Colonic mucosa (tissue), 4 donors: ENCODE measurements around the gene TMEM184C. TPM values are rescaled to one million over a fixed set of nuclear protein-coding genes. Genes with fewer than 3 reads are reported as not detected.

Source experiments
- DNase-seq: peaks from one replicate; pipeline ENCODE4 v3.0.0-alpha.2; 2020
- H3K27ac ChIP-seq: fragments of 200-600 bp; one replicate; pipeline ENCODE4 v1.8.0; 2021
- H3K27me3 ChIP-seq: fragments of 200-600 bp; one replicate; pipeline ENCODE4 v1.8.0; 2021
- H3K36me3 ChIP-seq: fragments of 200-600 bp; one replicate; pipeline ENCODE4 v1.8.0; 2021
- H3K4me1 ChIP-seq: fragments of 200-600 bp; one replicate; pipeline ENCODE4 v1.8.0; 2021; ENCODE audit warnings: mild to moderate bottlenecking
- H3K4me3 ChIP-seq: fragments of 200-600 bp; one replicate; pipeline ENCODE4 v1.8.0; 2021
- H3K9ac ChIP-seq, 2 donors: one replicate each; pipeline ENCODE4 v1.7.0; 2013; ENCODE audit warnings: control low read depth in 2 of 2, low read depth in 2 of 2, low read length in 2 of 2
- H3K9me3 ChIP-seq: fragments of 200-600 bp; one replicate; pipeline ENCODE4 v1.8.0; 2021
- CTCF ChIP-seq: fragments of 200-600 bp; IDR thresholded peaks from one replicate; pipeline ENCODE4 v1.8.0; 2022; ENCODE audit warnings: antibody characterized with exemption, mild to moderate bottlenecking
- intact Hi-C: fragments of 100-400 bp; cut with DNase I; formaldehyde crosslinking; loops from one replicate; pipeline ENCODE4 v1.14.1; 2022
- total RNA-seq, 2 donors: library from RNA; stranded (reverse); fragmentation: NEBNext Ultra II Directional in 1 of 2; extraction: Animal tissue kit (Norgen Biotek cat#: 25700) in 1 of 2; gene quantifications; one replicate each; pipeline ENCODE4 v1.2.1, GENCODE V29; 2021
- donor health status: healthy.
- donor health status: DM: no; HTN: no; CAD: no.
- donor health status: DM: no; HTN: no; CAD: no.

The TMEM184C gene
- total RNA-seq, 2 donors from 2014 or later = 36.4 to 43.5 TPM

GRCh38 chr4:147635348-147635747 lies 18.2 kb downstream of the TMEM184C start:
- no peak overlapping the region for H3K27ac ChIP-seq
- H3K9me3 ChIP-seq = no peaks in the 10 kb centered on the region
- no peak overlapping the region for H3K9ac ChIP-seq
- no peak for TF ChIP-seq CTCF
- no peaks in the 10 kb centered on the region for H3K36me3 ChIP-seq
- no peak for DNase-seq
- H3K4me3 ChIP-seq = no peak overlapping the region
- intact Hi-C loops = no loop called here
- no peaks in the 10 kb centered on the region for H3K27me3 ChIP-seq
- no peaks in the 10 kb centered on the region for H3K4me1 ChIP-seq

- Histone ChIP-seq H3K4me3 (no peak overlapping the region), H3K9me3 (no peaks in the 10 kb centered on the region), H3K4me1 (no peaks in the 10 kb centered on the region), H3K27me3 (no peaks in the 10 kb centered on the region), H3K36me3 (no peaks in the 10 kb centered on the region), H3K9ac (no peak overlapping the region), H3K27ac (no peak overlapping the region)
- TF ChIP-seq CTCF = no peak
- DNase-seq = no peak
- intact Hi-C loops = no loop called here
These were observed 21.2 kb downstream of the TMEM184C start for GRCh38 chr4:147638365-147638764.

- Histone ChIP-seq H3K4me1 (no peaks in the 10 kb centered on the region), H3K4me3 (no peak overlapping the region), H3K27me3 (no peaks in the 10 kb centered on the region), H3K9ac (no peak overlapping the region), H3K9me3 (no peaks in the 10 kb centered on the region), H3K36me3 (no peaks in the 10 kb centered on the region), H3K27ac (no peak overlapping the region)
- intact Hi-C loops = no loop called here
- DNase-seq = no peak
- no peak for TF ChIP-seq CTCF
These were observed 21.7 kb downstream of the TMEM184C start for GRCh38 chr4:147638942-147639341.

- Histone ChIP-seq H3K27me3 (no peaks in the 10 kb centered on the region), H3K4me1 (no peaks in the 10 kb centered on the region), H3K27ac (no peak overlapping the region), H3K9me3 (no peaks in the 10 kb centered on the region), H3K36me3 (no peaks in the 10 kb centered on the region), H3K4me3 (no peak overlapping the region), H3K9ac (no peak overlapping the region)
- DNase-seq = no peak
- TF ChIP-seq CTCF = no peak
- intact Hi-C loops = no loop called here
These were observed 22.2 kb downstream of the TMEM184C start for GRCh38 chr4:147639388-147639787.

- Histone ChIP-seq H3K4me3 (no peak overlapping the region), H3K27ac (no peak overlapping the region)
- intact Hi-C loops = no loop called here
These were observed 23.1 kb downstream of the TMEM184C start for GRCh38 chr4:147640331-147640730.

More at GRCh38 chr4:147640331-147640730, 23.1 kb downstream of the TMEM184C start:
- no peaks in the 10 kb centered on the region for H3K9me3 ChIP-seq
- no peaks in the 10 kb centered on the region for H3K36me3 ChIP-seq
- no peak for DNase-seq
- H3K4me1 ChIP-seq = no peaks in the 10 kb centered on the region
- TF ChIP-seq CTCF = no peak
- no peaks in the 10 kb centered on the region for H3K27me3 ChIP-seq
- H3K9ac ChIP-seq = no peak overlapping the region
